HG03196 (cell line): ENCODE measurements around the gene GLIPR2.
"Not testable (repeated sequence)": the region's sequence is repeated elsewhere in the genome, so short reads cannot be mapped to it uniquely, and the experiment has no call there.

Experiments
- ATAC-seq: cut with Tn5 transposase; IDR thresholded peaks from one replicate; pipeline ENCODE4 v1.9.1; 2021; ENCODE audit not compliant: unreplicated experiment

Gene GLIPR2

GRCh38 chr9:36142510-36143244, 6.1 kb downstream of the GLIPR2 start:
- no peak for ATAC-seq

- ATAC-seq: no peak
Measured at GRCh38 chr9:36143245-36143641, 6.7 kb downstream of the GLIPR2 start.

- ATAC-seq: no peak
Measured at GRCh38 chr9:36144309-36145232, 8.0 kb downstream of the GLIPR2 start.

- ATAC-seq: no peak
Measured at GRCh38 chr9:36145970-36146369, 9.4 kb downstream of the GLIPR2 start.

- no peak for ATAC-seq
Measured at GRCh38 chr9:36146651-36147050, 10.1 kb downstream of the GLIPR2 start.

- ATAC-seq: no peak
Measured at GRCh38 chr9:36147441-36148175, 11.1 kb downstream of the GLIPR2 start.

GRCh38 chr9:36148311-36149051, 11.9 kb downstream of the GLIPR2 start:
- ATAC-seq: peak; percentile 39

- no peak for ATAC-seq
Measured at GRCh38 chr9:36149197-36149596, 12.7 kb downstream of the GLIPR2 start.

GRCh38 chr9:36150574-36151315, 14.2 kb downstream of the GLIPR2 start:
- ATAC-seq: no peak

GRCh38 chr9:36151316-36152210, 15.0 kb downstream of the GLIPR2 start:
- ATAC-seq: peak; percentile 81

GRCh38 chr9:36152741-36153438, 16.4 kb downstream of the GLIPR2 start:
- ATAC-seq: no peak

GRCh38 chr9:36153746-36154145, 17.2 kb downstream of the GLIPR2 start:
- no peak for ATAC-seq

- ATAC-seq: no peak
Measured at GRCh38 chr9:36154331-36154952, 17.9 kb downstream of the GLIPR2 start.

- no peak for ATAC-seq
Measured at GRCh38 chr9:36156116-36156515, 19.6 kb downstream of the GLIPR2 start.

GRCh38 chr9:36158122-36158521, 21.6 kb downstream of the GLIPR2 start:
- ATAC-seq: no peak

GRCh38 chr9:36158917-36159316, 22.4 kb downstream of the GLIPR2 start:
- no peak for ATAC-seq

GRCh38 chr9:36159509-36159908, 23.0 kb downstream of the GLIPR2 start:
- ATAC-seq: not testable (repeated sequence)

- not testable (repeated sequence) for ATAC-seq
Measured at GRCh38 chr9:36160126-36160525, 23.6 kb downstream of the GLIPR2 start.
